HG02884 (cell line): ENCODE results near the gene EIF4EBP2.
A peak's percentile ranks its signal among the peaks of the same experiment; 100 is the strongest.

Experiments
- ATAC-seq: cut with Tn5 transposase; IDR thresholded peaks from one replicate; pipeline ENCODE4 v1.9.1; 2021; ENCODE audit warnings: mild to moderate bottlenecking, moderate library complexity; ENCODE audit not compliant: unreplicated experiment

Gene EIF4EBP2

DNA sequence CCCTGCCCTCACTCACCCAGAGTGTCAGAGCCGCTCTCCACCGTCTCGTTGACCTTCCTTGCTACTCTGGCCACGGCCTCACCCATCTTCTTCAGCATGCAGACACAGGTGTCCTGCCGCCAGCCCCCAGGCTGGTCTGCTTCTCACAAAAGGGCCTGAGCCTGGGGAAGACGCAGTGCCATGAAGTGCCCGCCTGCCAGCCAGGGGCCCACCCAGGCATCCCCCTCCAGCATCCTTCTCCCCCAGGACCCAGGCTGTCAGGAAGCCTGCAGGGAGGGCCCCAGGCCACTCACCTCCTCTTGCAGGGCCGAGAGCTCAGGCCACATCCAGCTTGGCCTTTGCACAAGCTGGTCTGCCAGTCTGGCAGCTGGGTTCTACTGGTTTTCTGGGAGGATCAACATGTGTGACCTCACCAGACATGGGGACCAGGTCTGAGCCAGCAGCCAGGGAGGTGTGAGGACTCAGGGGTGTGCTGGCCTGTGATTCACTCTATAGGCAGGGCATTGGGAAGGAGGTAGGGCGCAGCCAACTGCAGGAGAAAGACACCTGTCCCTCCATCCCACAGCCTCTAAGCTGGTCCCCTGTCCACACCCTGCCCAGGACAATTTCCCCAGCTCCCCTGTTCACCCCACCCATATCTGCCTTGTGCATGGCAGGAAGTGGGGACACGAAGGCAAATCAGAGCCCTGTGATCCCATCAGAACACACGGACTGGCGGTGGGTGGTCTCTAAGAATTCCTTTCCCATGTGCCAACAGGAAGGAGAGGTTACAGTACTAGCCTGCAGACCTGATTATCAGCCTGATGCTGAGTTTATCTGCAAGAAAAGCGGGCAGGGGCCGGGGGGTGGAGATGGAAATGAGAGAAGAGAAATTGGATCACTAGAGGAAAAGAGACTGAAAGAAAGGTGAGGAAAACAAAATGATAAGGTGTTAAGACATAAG lies 27.2 kb upstream of the EIF4EBP2 start:
- ATAC-seq: no peak

DNA sequence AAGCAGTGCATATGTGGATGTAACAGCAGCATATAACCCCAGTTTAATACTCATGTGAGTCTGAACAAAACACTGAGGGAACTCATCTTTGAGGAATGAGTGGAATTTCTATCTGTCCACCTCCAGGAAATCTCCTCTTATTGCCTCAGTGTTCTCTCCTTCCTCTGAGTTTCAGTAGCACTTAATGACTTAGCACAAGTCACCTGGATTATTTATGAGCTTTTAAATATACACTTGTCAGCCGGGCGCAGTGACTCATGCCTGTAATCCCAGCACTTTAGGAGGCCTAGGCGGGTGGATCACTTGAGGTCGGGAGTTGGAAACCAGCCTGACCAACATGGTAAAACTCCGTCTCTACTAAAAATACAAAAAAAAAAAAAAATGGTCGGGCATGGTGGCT lies 25.8 kb upstream of the EIF4EBP2 start:
- no peak for ATAC-seq

DNA sequence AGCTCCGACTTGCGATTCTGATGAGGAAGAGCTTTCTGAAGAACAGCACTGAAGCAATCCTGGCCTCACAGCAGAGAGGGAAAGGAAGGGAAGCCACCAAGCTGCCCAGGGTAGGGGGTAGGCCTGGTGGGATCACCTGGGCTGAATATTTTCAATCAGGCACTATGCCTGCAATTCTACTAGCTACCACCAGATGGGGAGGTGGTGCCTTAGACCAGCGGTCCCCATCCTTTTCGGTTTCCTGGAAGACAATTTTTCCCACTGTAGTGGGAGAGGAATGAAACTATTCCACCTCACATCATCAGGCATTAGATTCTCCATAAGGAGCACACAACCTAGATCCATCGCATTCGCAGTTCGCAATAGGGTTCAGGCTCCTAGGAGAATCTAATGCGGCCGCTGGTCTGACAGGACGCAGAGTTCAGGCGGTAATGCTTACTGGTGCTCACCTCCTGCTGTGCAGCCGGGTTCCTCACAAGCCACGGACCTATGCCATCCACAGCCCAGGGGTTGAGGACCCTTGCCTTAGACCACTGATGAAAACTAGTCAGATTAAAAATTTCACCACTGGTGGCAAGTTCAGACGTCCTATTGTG lies 24.3 kb upstream of the EIF4EBP2 start:
- no peak for ATAC-seq

- ATAC-seq: no peak
These were observed 23.4 kb upstream of the EIF4EBP2 start for GRCh38 chr10:70380350-70381135.

- peak; percentile 38 for ATAC-seq
These were observed 22.2 kb upstream of the EIF4EBP2 start for GRCh38 chr10:70381471-70382421.

DNA sequence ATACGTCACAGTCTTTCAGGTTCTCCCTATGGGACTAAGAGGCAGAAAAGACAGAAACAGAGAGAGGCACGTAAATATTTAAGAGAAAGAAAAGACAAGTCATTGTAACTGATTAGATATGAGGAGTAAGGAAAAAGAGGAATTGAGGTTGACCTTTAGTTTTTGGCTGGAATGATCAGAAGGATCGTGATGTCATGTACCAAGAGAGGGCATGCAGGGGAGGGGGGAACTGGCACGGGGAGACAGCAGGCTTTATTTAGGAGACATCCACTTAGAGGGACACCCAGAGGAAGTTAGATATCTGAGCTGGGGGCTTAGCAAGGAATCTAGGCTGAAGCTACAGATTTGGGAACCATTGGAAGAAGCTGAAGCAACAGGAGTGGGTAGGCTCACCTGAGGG lies 12.3 kb upstream of the EIF4EBP2 start:
- no peak for ATAC-seq

- no peak for ATAC-seq
These were observed 7.8 kb upstream of the EIF4EBP2 start for GRCh38 chr10:70396140-70396539.

DNA sequence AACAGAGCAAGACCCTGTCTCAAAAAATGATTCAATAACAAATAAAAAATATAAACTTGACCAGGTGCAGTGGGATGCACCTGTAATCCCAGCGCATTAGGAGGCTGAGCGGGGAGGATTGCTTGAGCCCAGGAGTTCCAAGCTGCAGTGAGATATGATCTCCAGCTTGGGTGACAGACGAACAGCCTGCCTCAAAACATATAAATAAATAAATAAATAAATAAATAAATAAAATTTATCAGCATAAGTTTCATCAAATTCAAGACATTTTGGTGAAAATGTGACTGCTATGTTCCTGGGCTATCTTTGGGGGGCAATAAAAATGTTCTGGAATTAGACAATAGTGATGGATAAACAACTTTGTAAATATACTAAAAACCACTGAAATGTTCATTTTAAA lies 4.8 kb upstream of the EIF4EBP2 start:
- ATAC-seq: no peak

- no peak for ATAC-seq
These were observed 386 bp upstream of the EIF4EBP2 start for GRCh38 chr10:70403483-70404035.

- ATAC-seq: no peak
These were observed 767 bp downstream of the EIF4EBP2 start for GRCh38 chr10:70404787-70405036.

GRCh38 chr10:70405037-70405824 lies 1.3 kb downstream of the EIF4EBP2 start:
- ATAC-seq: peak; percentile 40

DNA sequence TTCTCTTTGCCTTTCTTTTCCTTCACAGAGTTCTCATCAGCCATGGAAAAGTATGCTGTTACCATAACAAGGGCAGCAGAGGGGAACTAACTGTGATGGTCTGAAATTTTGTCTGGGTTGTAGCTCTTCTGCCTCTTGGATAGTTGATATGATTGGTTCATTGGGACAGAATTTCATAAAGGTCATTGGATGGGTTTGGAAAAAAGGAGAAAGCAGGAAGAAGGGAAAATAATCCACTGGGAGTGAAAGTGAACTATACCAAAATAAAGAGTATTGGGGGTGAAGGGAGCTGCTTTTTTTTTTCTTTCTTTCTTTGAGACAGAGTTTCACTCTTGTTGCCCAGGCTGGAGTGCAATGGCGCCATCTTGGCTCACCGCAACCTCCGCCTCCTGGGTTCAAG lies 5.8 kb downstream of the EIF4EBP2 start:
- no peak for ATAC-seq

DNA sequence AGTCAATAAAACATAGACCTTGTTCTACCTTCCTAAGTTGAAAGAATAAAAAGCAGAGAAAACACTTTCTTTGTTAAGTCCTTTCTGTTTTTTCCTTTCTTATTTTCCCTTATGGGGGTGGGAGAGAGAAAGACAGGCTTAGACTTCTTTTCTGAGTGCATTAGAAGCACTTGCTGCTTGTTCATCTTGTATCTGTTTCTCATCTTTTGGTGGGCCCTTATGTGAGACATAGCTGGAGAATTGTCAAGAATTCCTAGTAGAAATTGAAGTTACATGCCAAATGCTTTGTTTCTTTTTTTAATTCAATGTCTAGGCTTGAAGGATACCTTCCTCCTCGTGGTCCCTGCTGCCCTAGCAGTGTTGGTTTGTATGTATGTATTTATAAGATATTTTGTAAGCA lies 6.7 kb downstream of the EIF4EBP2 start:
- ATAC-seq: no peak

DNA sequence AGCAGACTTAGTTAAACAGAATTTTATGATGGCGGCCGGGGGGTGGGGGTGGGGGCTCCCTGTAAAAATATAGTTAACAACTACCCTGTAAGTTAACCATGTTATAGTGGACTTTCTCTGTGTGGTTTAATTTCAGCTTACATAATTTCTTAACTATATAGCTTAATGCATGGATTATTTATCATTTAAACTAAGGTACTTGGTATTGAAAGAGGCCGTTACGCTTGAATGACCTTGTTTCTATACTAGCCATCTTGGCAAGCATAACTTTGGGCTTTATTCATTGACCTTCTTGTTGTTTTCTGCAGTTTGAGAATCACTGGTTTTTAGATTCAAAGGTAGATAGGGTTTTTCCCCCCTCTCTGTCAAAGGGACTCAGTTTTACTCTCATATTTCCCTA lies 8.4 kb downstream of the EIF4EBP2 start:
- no peak for ATAC-seq

- no peak for ATAC-seq
These were observed 13.6 kb downstream of the EIF4EBP2 start for GRCh38 chr10:70417568-70417967.

GRCh38 chr10:70418229-70418628 lies 14.3 kb downstream of the EIF4EBP2 start:
- no peak for ATAC-seq

GRCh38 chr10:70418713-70419112 lies 14.8 kb downstream of the EIF4EBP2 start:
- ATAC-seq: no peak

GRCh38 chr10:70424320-70424719 lies 20.4 kb downstream of the EIF4EBP2 start:
- no peak for ATAC-seq

DNA sequence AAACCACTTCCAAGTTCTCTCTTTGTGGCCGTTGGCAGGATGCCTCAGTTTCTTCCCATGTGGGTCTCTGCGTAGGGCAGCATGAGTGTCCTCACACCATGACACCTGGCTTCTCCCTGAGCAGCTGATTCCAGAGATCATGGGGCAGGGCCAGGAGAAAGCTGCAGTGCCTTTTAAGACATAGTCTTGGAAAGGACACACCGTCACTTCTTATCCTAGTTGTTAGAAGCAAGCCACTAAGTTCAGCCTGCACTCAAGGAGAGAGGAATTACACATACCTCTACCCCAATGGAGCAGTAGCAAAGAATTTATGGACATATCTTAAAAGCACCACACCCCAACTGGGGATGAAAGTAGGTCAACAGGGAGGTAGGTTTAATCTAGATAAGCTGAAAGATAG lies 21.2 kb downstream of the EIF4EBP2 start:
- ATAC-seq: no peak

DNA sequence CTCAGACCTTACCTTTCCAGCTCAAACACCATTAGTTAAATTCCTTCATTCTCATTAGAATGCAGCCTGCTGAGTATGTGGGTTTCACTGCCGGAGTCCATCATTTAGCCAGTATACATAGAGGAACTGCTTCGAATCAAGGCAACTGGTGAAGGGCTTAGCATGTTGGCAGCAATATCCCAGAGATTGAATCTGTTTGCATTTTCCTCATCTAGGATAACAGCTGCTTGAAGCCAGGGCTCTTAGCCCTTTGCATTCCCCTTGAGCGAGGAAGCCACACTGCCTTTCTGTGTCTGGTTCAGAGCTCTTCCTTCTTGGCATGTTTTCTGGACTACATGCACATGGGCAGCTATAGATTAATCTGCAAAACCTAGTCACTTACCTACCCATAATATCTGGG lies 22.9 kb downstream of the EIF4EBP2 start:
- no peak for ATAC-seq
